Activated CD8-positive, alpha-beta memory T cell treated with anti-CD3 and anti-CD28 coated beads for 48 hours (primary cell): ENCODE data around the gene GNB2.
"Not testable (repeated sequence)": the region's sequence is repeated elsewhere in the genome, so short reads cannot be mapped to it uniquely, and the experiment has no call there.

Source experiments
- DNase-seq, 3 experiments: peaks; one replicate each; pipeline ENCODE4 v3.0.0-alpha.2; 2020; ENCODE audit warnings: low read depth in 2 of 3, low spot score in 2 of 3

Gene GNB2

GRCh38 chr7:100662194-100662776 lies 11.3 kb upstream of the GNB2 start:
- DNase-seq: not testable (repeated sequence)

DNA sequence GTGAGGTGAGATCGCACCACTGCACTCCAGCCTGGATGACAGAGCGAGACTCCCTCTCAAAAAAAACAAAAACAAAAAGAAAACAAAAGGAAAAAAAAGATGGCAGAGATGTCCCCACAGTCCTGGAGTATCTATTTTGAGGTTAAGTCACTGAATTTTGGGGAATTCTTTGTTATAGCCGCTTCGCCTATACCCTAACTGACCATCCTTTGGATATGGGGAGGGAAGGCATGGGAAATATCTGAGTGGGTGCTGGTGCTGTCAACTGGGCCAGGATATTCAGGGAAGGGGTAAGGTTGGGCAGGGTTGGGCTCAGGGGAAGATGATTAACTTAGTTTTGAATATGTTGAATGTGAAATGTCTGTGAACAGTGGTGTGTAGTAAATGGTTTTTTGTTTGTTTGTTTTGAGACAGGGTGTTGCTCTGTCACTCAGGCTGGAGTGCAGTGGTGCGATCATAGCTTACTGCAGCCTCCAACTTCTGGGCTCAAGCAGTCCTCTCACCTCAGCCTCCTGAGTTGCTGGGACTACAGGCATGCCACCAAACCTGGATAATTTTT lies 8.3 kb upstream of the GNB2 start:
- DNase-seq: no peak

GRCh38 chr7:100667331-100668068 lies 6.0 kb upstream of the GNB2 start:
- no peak for DNase-seq

DNA sequence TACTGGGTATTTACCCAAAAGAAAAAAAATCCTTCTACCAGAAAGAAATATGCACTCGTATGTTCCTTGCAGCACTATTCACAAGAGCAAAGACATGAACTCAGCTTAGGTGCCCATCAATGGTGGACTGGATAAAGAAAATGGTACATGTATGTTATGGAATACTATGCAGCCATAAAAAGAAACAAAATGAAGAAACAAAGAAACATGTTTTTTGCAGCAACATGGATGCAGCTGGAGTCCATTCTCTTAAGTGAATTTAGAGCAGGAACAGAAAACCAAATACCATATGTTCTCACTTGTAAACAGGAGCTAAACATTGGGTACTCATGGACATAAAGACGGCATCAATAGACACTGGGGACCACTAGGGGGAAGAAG lies 5.5 kb upstream of the GNB2 start:
- DNase-seq: no peak

DNA sequence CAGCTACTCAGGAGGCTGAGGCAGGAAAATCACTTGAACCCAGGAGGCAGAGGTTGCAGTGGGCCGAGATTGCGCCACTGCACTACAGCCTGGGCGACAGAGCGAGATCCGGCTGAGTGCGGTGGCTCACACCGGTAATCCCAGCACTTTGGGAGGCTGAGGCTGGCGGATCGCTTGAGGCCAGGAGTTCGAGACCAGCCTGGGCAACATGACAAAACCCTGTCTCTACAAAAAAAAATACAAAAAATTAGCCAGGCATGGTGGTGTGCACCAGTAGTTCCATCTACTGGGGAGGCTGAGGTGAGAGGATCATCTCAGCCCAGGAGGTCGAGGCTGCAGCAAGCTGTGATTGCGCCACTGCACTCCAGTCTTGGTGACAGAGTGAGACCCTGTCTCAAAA lies 4.4 kb upstream of the GNB2 start:
- DNase-seq: not testable (repeated sequence)

DNA sequence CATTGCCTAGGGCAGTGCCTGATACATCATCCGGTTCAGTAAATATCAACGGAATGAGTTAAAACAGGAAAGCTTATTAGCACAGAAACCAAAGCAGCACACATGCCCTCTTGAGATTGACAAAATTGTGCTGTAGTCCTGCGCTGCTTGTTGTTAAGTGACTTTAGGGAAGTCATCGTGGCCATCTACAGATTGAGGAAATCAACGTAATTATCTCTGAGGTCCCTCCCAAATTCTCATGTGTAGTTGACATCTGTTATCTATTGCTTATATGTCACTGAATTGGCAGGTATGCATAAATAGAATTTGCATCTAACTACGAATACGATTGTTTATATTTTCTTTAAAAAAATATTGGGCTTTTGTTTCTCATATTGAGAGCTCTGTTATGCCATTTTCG lies 3.5 kb upstream of the GNB2 start:
- no peak for DNase-seq

GRCh38 chr7:100671353-100672327 lies 1.9 kb upstream of the GNB2 start:
- no peak for DNase-seq

DNA sequence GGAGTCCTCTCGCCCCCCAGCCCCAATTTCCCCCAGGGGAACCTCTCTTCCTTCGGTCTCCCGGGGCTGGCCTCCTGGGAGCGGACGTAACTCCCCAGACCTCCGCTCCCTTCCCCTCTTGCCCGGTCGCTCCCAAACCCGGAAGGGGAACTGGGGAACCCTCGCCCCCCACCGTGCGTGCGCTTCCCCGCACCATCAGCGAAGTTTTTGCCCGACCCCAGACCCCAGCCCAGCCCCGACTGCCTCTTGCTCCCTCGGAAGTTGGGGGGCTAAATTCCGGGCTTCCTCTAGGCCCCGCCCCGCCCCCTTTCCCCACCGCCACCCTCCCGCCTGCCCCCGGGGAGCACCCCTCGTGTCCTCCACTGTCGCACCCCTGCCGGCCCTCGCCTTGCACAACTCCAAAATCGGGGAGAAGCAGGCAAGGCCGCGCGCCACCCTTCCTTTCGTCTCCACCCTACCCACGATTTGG lies 436 bp downstream of the GNB2 start:
- no peak for DNase-seq

- no peak for DNase-seq
These were observed 1.0 kb downstream of the GNB2 start for GRCh38 chr7:100674411-100675104.

DNA sequence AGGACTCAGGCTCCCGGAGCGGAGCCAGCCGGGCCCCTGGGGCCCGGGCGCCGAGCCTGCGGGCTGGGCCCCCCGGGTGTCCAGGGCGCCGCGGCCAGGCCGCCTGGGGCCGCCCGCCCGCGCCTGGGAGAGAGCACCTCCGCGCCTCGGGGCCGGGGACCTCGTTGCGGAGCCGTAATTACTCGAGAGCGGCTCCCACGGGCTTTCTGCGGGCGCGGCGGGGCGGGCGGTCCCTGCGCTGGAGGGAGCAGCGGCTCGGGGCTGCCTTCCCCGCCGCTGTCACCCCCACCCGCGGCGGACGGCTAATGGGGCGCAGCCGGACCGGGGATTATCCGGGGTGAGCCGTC lies 1.5 kb downstream of the GNB2 start:
- no peak for DNase-seq

GRCh38 chr7:100675581-100676350 lies 2.2 kb downstream of the GNB2 start:
- DNase-seq: peak in 1 of 3 experiments; percentile 75

DNA sequence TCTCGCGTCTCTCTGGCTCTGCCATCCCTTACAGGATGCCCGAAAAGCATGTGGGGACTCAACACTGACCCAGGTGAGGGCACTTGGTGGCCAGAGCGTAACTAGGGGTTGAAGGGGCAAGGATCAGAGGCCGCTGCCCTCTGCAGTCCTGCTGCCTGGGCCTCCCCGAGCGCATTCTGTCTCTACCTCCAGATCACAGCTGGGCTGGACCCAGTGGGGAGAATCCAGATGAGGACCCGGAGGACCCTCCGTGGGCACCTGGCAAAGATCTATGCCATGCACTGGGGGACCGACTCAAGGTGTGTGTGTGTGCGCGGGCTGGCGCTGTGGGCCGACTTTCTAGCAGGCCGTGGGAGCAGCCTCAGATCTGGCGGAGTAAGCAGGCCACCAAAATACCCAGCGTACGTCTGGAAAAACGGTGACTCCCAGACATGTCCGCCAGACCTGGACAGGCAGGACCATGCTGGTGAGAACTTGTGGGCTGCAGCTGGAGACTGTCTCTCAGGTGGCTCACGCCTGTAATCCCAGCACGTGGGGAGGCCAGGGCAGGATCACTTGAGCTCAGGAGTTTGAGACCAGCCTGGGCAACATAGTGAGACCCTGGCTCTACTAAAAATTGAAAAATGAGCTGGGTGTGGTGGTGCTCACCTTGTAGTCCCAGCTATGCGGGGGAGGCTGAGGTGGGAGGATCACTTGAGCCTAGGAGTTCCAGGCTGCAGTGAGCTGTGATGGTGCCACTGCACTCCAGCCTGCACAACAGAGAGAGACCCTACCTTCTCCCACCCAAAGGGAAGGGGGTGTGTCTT lies 3.2 kb downstream of the GNB2 start:
- no peak for DNase-seq

GRCh38 chr7:100677308-100678267 lies 4.0 kb downstream of the GNB2 start:
- DNase-seq: no peak

GRCh38 chr7:100678291-100678984 lies 4.9 kb downstream of the GNB2 start:
- no peak for DNase-seq

GRCh38 chr7:100679129-100679926 lies 5.8 kb downstream of the GNB2 start:
- DNase-seq: no peak

- no peak for DNase-seq
These were observed 6.5 kb downstream of the GNB2 start for GRCh38 chr7:100679927-100680575.
